Measurements from ENCODE around the gene ELMO3.

DNA sequence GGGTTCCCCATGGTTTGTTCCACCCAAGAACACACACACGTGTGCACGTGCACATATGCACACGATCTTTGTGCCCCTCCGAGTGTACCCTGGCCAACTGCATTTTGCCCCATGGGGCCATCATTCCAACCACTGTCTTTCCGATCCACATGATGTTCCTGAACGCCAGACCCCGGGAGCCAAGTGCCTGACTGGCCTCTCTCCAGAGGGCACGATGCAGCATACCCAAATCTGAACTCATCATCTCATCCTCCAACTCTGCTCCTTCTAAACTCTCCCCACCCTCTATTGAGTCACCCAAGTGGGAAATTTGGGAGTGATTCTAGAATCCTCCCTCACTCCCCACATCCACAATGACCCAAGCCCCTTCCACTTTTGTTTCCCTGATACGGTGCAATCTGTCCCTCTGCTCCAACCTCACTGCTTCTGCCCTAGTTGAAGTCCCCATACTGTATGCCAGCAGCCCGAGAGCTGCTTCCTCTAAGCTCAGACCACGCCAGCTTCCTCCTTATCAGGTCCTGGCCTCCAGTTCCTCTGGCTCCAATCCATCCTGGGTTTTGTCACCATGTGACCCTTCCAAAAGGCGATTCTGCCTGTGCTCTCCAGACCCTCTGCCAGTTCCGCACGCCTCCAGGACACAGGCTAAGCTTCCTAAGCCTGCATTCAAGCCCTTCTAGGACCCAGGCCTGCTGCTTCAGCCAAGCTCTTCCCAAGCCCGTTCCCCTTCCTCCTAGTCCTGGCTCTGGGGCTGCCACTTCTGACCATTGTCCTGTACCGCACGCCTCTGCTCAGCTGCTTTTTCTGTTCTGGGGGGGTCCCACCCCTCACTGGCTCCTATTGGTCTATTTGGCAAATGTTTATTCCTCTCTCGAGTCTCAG lies 17.9 kb downstream of the ELMO3 start:
- TF ChIP-seq, protein P1, sequence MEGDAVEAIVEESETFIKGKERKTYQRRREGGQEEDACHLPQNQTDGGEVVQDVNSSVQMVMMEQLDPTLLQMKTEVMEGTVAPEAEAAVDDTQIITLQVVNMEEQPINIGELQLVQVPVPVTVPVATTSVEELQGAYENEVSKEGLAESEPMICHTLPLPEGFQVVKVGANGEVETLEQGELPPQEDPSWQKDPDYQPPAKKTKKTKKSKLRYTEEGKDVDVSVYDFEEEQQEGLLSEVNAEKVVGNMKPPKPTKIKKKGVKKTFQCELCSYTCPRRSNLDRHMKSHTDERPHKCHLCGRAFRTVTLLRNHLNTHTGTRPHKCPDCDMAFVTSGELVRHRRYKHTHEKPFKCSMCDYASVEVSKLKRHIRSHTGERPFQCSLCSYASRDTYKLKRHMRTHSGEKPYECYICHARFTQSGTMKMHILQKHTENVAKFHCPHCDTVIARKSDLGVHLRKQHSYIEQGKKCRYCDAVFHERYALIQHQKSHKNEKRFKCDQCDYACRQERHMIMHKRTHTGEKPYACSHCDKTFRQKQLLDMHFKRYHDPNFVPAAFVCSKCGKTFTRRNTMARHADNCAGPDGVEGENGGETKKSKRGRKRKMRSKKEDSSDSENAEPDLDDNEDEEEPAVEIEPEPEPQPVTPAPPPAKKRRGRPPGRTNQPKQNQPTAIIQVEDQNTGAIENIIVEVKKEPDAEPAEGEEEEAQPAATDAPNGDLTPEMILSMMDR (IDR thresholded peaks at IDR 0.05): no peak
- no peak for TF ChIP-seq POLR2A (IDR thresholded peaks at IDR 0.05)
